Measurements from ENCODE around the gene HRK. TPM values are rescaled to one million over a fixed set of nuclear protein-coding genes. Genes with fewer than 3 reads are reported as not detected.
A peak's percentile ranks its signal among the peaks of the same experiment; 100 is the strongest.

The HRK gene
- total RNA-seq, 2 donors from 2014 or later: not detected

DNA sequence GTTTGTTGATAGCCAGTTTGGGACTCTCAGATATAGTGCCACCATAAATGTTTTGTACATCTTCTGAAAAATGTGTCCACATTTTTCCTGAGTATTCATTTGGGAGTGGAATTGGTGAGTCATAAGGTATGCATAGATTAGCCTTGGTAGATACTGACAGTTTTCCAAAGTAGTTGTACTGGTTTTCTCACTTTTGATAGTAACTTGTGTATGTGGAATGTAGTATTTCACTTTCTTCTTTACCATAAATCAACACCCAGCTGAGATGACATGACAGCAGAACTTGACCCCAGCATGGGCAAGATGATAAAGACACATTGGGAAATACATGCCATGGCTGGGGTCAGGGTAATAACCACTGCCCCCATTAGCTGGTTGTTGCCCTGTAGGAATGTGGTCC lies 34.9 kb upstream of the HRK start:
- H3K27me3 Mint-ChIP-seq: no peaks in the 10 kb centered on the region
- H3K4me3 Mint-ChIP-seq: no peak overlapping the region
- peaks cover 38 to 52% of the 10 kb centered on the region in 2 donors for H3K4me1 Mint-ChIP-seq (ENCODE audit: low read depth in 2 of 2)
- DNase-seq (ENCODE audit: low spot score) (no peak), ATAC-seq (no peak)
- no peaks in the 10 kb centered on the region for H3K9me3 Mint-ChIP-seq
- H3K27ac Mint-ChIP-seq: peak overlapping the region; percentile 20 to 89
- no peaks in the 10 kb centered on the region for H3K36me3 Mint-ChIP-seq

DNA sequence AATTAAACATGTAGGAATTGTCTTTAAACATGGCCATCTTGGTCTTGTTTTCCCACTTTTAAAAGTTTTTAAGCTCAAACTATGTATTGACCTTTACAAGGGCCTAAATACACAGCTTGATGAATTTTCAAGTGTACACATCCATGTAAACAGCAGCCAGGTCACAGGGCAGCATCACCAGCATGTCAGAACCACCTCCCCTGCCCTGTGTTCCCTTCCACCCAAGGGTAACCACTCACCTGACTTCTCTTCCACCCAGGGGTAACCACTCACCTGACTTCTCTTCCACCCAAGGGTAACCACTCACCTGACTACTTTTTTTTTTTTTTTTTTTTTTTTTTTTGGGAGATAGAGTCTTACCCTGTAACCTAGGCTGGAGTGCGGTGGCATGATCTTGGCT lies 34.1 kb upstream of the HRK start:
- H3K4me3 Mint-ChIP-seq: no peak overlapping the region
- DNase-seq (ENCODE audit: low spot score) (no peak), ATAC-seq (no peak)
- peaks cover 35 to 48% of the 10 kb centered on the region in 2 donors for H3K4me1 Mint-ChIP-seq (ENCODE audit: low read depth in 2 of 2)
- no peak overlapping the region for H3K27ac Mint-ChIP-seq
- no peaks in the 10 kb centered on the region for H3K9me3 Mint-ChIP-seq
- no peaks in the 10 kb centered on the region for H3K36me3 Mint-ChIP-seq
- no peaks in the 10 kb centered on the region for H3K27me3 Mint-ChIP-seq

DNA sequence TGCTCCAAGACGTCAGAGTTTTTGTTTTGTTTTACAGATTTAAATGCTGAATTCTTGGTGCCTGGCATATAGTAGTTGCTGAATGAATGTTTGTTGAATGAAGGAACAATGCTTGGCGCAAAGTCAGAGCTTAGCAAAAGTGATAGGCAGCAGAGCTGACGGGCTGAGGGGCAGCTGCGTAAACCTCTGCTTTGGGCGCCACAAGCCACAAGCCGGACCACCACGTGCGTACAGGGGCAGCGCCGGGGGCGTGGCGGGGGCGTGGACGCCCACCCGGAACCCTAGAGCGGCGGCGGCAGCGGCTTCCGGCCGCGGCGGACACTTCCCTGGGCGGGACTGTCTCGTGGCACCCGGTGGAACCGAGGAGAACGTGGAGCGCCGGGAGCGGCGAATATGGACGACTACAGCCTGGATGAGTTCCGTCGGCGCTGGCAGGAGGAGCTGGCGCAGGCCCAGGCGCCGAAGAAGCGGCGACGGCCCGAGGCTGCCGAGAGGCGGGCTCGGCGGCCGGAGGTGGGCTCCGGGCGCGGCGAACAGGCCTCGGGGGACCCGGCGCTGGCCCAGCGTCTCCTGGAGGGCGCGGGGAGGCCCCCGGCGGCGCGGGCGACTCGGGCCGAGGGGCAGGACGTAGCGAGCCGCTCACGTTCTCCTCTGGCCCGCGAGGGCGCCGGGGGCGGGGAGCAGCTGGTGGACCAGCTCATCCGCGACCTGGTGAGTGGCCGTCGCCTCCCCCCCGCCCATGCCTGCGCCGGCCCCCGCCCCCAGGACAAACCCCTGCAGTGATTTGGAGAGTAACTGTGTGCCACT lies 29.6 kb upstream of the HRK start, which contains the start of gene FBXW8:
Gene FBXW8, plus strand, starts transcription at position 306 of the 807 bp plus-strand sequence. Its CDS starts 88 bp downstream, at position 394.
- H3K27ac Mint-ChIP-seq: peak within 1 kb of the TSS; percentile 60 to 80
- peak within 1 kb of the TSS; percentile 86 for H3K4me3 Mint-ChIP-seq
- ATAC-seq (peak; percentile 97), DNase-seq (ENCODE audit: low spot score) (peak; percentile 86)
- no peaks in the 10 kb centered on the region for H3K27me3 Mint-ChIP-seq
- H3K9me3 Mint-ChIP-seq: no peaks in the 10 kb centered on the region
- no peaks in the 10 kb centered on the region for H3K36me3 Mint-ChIP-seq
- peaks cover 15 to 23% of the 10 kb centered on the region in 2 donors for H3K4me1 Mint-ChIP-seq (ENCODE audit: low read depth in 2 of 2)

DNA sequence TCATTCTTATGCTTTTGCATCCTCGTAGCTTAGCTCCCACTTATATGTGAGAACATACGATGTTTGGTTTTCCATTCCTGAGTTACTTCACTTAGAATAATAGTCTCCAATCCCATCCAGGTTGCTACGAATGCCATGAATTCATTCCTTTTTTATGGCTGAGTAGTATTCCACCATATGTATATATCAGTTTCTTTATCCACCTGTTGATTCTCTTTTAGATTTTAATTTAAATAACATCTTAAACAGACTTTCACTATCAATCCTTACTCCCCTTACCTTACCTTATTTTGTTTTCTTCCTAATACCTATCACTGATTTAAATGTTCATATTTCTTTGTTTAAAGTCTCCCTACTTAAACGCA lies 29.0 kb upstream of the HRK start:
- H3K9me3 Mint-ChIP-seq: no peaks in the 10 kb centered on the region
- peak overlapping the region; percentile 42 to 57 for H3K27ac Mint-ChIP-seq
- H3K27me3 Mint-ChIP-seq: no peaks in the 10 kb centered on the region
- no peak for ATAC-seq
- no peak for DNase-seq (ENCODE audit: low spot score)
- H3K4me3 Mint-ChIP-seq: peak overlapping the region; percentile 86
- peaks cover 12 to 17% of the 10 kb centered on the region in 2 donors for H3K4me1 Mint-ChIP-seq (ENCODE audit: low read depth in 2 of 2)
- H3K36me3 Mint-ChIP-seq: no peaks in the 10 kb centered on the region

DNA sequence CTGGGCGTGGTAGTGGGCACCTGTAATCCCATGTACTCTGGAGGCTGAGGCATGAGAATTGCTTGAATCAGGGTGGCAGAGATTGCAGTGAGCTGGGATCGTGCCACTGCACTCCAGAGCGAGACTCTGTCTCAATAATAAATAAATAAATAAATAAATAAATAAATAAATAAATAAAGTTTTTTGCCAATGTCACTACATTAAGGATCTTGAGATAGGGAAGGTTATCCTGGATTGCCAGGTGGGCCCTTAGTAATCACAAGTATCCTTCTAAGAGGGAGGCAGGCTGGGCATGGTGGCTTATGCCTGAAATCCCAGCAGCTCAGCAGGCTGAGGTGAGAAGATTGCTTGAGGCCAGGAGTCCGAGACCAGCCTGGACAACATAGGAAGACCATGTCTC lies 25.0 kb upstream of the HRK start:
- Mint-ChIP-seq H3K4me1 (ENCODE audit: low read depth in 2 of 2) (peaks cover 4 to 6% of the 10 kb centered on the region in 2 donors), H3K9me3 (no peaks in the 10 kb centered on the region), H3K27ac (no peak overlapping the region), H3K36me3 (no peaks in the 10 kb centered on the region), H3K27me3 (peaks cover 16 to 25% of the 10 kb centered on the region in 2 donors), H3K4me3 (no peak overlapping the region)
- DNase-seq (ENCODE audit: low spot score) (no peak), ATAC-seq (no peak)

DNA sequence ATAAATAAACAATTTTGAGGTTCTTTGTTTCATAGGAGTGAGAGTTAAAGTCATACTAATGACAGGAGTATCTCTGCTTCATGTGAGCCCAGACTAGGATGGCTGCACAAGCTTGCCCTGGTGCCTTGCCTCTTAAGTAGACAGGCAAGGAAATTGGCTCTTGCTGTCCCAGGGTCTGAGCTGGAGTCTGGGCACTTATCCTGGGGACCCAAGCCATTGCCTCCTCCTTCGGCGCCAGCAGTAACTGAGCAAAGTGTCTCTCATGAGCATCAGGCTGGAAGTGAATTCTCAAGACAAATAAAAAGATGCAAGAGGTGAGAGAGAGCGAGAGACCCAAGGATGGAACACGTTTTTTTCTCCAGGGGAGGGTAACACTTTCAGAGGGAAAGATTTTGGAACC lies 22.6 kb upstream of the HRK start:
- Mint-ChIP-seq H3K4me1 (ENCODE audit: low read depth in 2 of 2) (no peaks in the 10 kb centered on the region), H3K27me3 (peaks cover 28 to 44% of the 10 kb centered on the region in 2 donors), H3K4me3 (no peak overlapping the region), H3K27ac (no peak overlapping the region), H3K9me3 (no peaks in the 10 kb centered on the region), H3K36me3 (no peaks in the 10 kb centered on the region)
- no peak for ATAC-seq
- no peak for DNase-seq (ENCODE audit: low spot score)

DNA sequence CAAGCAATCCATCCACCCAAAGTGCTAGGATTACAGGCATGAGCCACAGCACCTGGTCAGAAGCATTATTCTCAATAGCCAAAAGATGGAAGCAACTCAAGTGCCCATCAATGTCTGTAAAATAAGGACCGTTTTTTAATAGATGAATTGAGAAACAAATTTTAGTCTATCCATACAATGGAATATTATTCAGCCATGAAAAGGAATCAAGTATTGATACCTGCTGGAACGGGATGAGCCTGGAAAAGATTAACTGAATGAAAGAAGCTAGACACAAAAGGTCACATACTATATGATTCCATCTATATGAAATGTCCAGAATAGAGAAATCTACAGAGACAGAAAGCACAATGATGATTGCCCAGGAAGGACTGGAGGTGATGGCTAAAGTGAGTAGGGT lies 20.4 kb upstream of the HRK start:
- no peak for DNase-seq (ENCODE audit: low spot score)
- H3K27me3 Mint-ChIP-seq: peaks cover 36 to 49% of the 10 kb centered on the region in 2 donors
- H3K27ac Mint-ChIP-seq: no peak overlapping the region
- no peak overlapping the region for H3K4me3 Mint-ChIP-seq
- no peaks in the 10 kb centered on the region for H3K4me1 Mint-ChIP-seq (ENCODE audit: low read depth in 2 of 2)
- no peaks in the 10 kb centered on the region for H3K9me3 Mint-ChIP-seq
- no peaks in the 10 kb centered on the region for H3K36me3 Mint-ChIP-seq
- ATAC-seq: no peak

DNA sequence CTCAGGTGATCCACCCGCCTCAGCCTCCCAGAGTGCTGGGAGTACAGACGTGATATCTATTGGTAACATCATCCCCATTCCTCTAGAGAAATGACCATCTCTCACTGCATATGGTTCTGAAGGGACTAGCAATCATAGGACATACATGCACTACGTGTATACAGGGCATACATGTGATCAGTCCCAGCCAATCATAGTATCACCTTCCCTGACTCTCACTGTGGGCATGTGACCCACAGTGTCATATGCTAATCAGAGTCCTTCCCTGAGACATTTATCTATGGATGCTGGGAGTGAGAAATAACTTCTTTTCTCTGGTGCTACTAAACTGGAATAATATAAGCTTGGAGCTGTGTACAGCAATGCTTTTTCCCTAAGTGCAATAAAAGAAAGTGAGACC lies 17.4 kb upstream of the HRK start:
- peaks cover 35 to 56% of the 10 kb centered on the region in 2 donors for H3K27me3 Mint-ChIP-seq
- no peaks in the 10 kb centered on the region for H3K9me3 Mint-ChIP-seq
- H3K36me3 Mint-ChIP-seq: no peaks in the 10 kb centered on the region
- no peaks in the 10 kb centered on the region for H3K4me1 Mint-ChIP-seq (ENCODE audit: low read depth in 2 of 2)
- H3K4me3 Mint-ChIP-seq: no peak overlapping the region
- ATAC-seq: no peak
- no peak for DNase-seq (ENCODE audit: low spot score)
- H3K27ac Mint-ChIP-seq: no peak overlapping the region

DNA sequence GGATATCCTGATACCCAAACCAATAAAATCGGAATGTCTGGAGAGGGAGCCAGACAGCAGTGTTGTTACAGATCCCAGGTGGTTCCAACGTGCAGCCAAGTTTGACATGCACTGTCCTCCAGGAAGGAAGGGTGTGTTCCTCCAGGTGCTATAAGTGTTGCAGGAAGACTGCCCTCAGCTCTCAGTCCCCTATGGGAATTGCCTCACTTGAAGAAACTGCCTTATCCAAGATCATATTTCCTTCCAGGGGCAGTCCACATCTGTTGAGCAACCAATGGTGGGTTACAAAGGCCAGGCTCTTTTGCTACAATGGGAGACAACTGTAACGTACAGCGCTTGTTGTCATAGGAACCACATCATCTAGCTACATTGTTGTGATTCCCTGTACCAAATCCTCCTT lies 16.2 kb upstream of the HRK start:
- DNase-seq (ENCODE audit: low spot score) (no peak), ATAC-seq (no peak)
- no peak overlapping the region for H3K4me3 Mint-ChIP-seq
- H3K9me3 Mint-ChIP-seq: no peaks in the 10 kb centered on the region
- no peaks in the 10 kb centered on the region for H3K4me1 Mint-ChIP-seq (ENCODE audit: low read depth in 2 of 2)
- H3K27ac Mint-ChIP-seq: no peak overlapping the region
- H3K36me3 Mint-ChIP-seq: no peaks in the 10 kb centered on the region
- H3K27me3 Mint-ChIP-seq: peaks cover 35 to 48% of the 10 kb centered on the region in 2 donors

DNA sequence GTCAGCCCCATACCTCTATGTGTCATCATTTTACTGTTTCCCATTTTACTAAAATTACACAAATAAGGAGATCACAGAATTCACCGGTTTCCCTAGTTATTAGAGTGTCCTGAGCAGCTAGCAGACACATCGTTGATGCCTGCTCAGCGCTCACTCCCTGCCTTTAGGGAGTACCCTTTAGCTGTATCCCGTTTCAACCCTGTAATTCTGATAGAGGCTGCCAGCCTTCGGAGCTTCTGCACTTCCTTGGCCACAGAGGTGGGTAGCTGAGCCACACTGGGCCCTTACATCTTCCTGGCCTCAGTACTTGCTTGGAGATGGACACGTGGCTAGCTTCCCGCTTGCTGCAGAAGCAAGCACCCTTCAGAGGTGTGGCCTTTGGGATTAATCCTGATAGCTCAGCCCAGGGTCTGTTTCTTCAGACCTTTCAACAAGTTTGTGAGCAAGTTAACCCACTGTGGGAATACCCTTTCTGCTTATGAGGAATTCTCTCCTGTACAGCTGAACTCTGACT lies 15.2 kb upstream of the HRK start:
- DNase-seq (ENCODE audit: low spot score): no peak
- Mint-ChIP-seq H3K9me3 (no peaks in the 10 kb centered on the region), H3K36me3 (no peaks in the 10 kb centered on the region), H3K27me3 (peaks cover 28 to 38% of the 10 kb centered on the region in 2 donors), H3K4me1 (ENCODE audit: low read depth in 2 of 2) (no peaks in the 10 kb centered on the region), H3K27ac (no peak overlapping the region), H3K4me3 (no peak overlapping the region)
- ATAC-seq: no peak

DNA sequence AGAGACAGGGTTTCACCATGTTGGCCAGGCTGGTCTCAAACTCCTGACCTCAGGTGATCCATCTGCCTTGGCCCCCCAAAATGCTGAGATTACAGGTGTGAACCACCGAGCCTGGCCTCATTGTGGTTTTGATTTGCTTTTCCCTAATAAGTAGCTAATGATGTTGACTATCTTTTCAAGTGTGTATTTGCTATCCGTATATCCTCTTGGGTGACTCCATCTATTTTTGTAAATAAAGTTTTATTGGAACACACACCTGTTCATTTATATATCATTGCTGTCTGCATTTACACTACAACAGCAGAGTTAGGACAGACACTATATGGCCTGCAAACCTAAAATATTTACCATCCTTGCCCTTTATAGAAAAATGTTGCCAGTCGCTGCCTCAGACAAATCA lies 13.7 kb upstream of the HRK start:
- Mint-ChIP-seq H3K4me1 (ENCODE audit: low read depth in 2 of 2) (no peaks in the 10 kb centered on the region), H3K27ac (no peak overlapping the region), H3K4me3 (no peak overlapping the region), H3K27me3 (peaks cover 24 to 29% of the 10 kb centered on the region in 2 donors), H3K36me3 (no peaks in the 10 kb centered on the region), H3K9me3 (no peaks in the 10 kb centered on the region)
- ATAC-seq (no peak), DNase-seq (ENCODE audit: low spot score) (no peak)

DNA sequence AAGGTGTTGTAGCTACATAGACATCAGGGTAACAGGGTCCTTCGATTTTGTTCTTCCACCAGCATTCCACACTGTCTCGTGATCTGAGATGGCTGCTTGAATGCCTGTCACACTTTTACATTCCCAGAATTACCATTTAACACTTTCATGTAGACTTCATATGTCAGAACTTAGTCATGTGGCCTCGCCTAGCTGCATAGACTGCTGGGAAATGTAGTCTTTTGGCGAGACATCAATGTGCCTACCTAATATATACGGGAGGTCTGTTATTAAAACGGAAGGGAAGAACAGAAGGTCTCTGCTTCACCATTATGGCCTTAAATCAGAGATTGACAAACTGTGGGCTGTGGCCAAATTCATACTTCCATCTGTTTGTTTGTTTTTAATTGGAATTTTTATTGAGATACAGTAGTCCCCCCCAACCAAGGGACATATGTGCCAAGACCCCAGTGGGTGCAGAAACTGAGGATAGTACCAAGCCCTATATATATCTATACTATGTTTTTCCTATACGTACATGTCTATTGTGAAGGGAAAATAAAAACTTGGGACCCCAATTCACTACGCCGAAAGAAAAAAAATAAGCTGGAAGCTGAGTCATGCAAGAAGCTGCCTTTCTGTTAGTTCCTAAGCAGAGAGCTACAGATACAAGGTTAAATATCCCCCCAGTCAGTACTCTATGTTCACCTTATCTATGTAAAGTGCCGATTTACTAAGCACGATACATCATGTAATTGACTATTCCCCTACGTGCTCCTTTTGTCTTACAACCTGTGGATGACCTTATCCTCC lies 11.3 kb upstream of the HRK start:
- Mint-ChIP-seq H3K27me3 (peaks cover 16 to 26% of the 10 kb centered on the region in 2 donors), H3K9me3 (no peaks in the 10 kb centered on the region), H3K4me1 (ENCODE audit: low read depth in 2 of 2) (no peaks in the 10 kb centered on the region), H3K4me3 (no peak overlapping the region), H3K36me3 (no peaks in the 10 kb centered on the region), H3K27ac (no peak overlapping the region)
- no peak for DNase-seq (ENCODE audit: low spot score)
- ATAC-seq: no peak

DNA sequence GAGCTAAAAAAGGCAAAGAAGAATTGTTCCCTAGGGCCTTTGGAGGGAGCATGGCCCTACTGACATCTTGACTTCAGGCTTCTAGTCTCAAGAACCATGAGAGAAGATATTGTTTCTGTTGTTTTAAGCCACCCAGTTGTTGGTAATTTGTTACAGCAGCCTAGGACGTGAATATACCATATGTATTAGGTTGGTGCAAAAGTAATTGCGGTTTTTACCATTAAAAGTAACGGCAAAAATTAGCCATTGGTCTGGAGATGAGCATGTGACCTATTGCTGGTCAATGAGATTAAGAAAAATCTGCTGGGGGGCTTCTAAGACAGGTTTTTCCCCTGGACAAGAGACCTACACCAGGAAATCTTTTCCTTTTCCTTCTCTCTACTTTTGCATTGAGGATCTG lies 9.8 kb upstream of the HRK start:
- H3K27ac Mint-ChIP-seq: no peak overlapping the region

DNA sequence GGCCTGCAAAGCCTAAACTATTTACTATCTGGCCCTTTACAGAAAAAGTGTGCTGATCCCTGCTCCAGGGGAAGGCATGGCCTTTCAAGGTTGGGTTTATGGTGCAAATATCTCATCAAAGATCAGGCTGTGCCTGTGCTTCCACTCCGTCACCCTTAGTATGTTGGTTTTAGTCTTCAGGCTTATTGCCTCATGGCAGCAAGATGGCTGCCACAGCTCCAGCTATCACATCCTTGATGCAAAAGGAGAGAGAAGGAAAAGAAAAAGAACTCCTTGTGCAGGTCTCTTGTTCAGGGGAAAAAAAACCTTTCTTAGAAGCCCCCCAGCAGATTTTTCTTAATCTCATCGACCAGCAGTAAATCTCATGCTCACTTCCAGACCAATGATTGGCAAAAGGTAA lies 9.1 kb upstream of the HRK start:
- no peak overlapping the region for H3K4me3 Mint-ChIP-seq
- DNase-seq (ENCODE audit: low spot score): no peak
- H3K9me3 Mint-ChIP-seq: no peaks in the 10 kb centered on the region
- H3K36me3 Mint-ChIP-seq: no peaks in the 10 kb centered on the region
- ATAC-seq: no peak
- H3K27ac Mint-ChIP-seq: no peak overlapping the region
- H3K27me3 Mint-ChIP-seq: peaks cover 19 to 25% of the 10 kb centered on the region in 2 donors
- H3K4me1 Mint-ChIP-seq (ENCODE audit: low read depth in 2 of 2): no peaks in the 10 kb centered on the region

More for the DNA sequence above, 9.8 kb upstream of the HRK start:
- Mint-ChIP-seq H3K9me3 (no peaks in the 10 kb centered on the region), H3K4me1 (ENCODE audit: low read depth in 2 of 2) (no peaks in the 10 kb centered on the region), H3K4me3 (no peak overlapping the region), H3K36me3 (no peaks in the 10 kb centered on the region), H3K27me3 (peaks cover 19 to 29% of the 10 kb centered on the region in 2 donors)
- ATAC-seq (no peak), DNase-seq (ENCODE audit: low spot score) (no peak)

Data from natural killer cell treated with Interleukin-12 subunit alpha and Interleukin-12 subunit beta and Interleukin-15 and Interleukin-18, amount 100 ng/mL, for 72 hours (primary cell).